IPS DF 19.7 (cell line): ENCODE data around the gene TMEM184A.
"Not testable (repeated sequence)": the region's sequence is repeated elsewhere in the genome, so short reads cannot be mapped to it uniquely, and the experiment has no call there.

ENCODE experiments used
- DNase-seq: peaks from one replicate; pipeline ENCODE4 v3.0.0-alpha.2; 2013; ENCODE audit warnings: low read depth, low spot score

TMEM184A gene

DNA sequence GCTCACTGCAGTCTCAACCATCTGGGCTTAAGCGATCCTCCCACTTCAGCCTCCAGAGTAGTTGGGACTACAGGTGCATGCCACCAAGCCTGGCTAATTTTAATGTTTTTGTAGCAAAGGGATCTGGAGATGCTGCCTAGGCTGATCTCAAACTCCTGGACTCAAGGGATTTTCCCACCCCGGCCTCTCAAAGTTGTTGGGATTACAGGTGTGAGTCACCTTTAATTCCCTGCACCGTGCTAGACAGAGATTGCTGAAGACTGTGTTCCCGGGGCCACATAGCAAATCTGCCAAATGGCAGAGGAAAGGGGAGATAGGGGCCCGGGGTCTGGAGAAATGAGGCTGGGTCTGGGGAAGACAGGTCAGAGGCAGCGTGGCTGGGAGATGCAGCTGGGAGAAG, 34.5 kb upstream of the TMEM184A start:
- DNase-seq: no peak

DNA sequence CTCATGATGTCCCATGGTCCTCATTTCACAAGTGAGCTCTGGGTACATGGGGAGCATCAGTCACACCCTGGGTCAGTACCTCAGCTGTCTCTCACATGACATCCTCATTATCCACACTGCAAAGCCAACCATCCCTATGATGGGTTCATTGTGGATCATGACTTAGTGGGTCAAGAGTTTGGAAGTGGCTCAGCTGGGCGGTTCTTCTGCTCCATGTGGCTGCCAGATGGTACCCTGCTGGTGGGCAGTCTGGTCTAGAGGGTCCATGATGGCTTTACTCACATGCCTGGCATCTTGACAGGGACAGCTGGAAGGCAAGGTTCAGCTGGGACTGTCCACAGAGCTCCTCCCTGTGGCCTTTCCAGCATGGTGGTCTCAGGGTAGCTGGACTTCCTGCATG, 33.0 kb upstream of the TMEM184A start:
- no peak for DNase-seq

DNA sequence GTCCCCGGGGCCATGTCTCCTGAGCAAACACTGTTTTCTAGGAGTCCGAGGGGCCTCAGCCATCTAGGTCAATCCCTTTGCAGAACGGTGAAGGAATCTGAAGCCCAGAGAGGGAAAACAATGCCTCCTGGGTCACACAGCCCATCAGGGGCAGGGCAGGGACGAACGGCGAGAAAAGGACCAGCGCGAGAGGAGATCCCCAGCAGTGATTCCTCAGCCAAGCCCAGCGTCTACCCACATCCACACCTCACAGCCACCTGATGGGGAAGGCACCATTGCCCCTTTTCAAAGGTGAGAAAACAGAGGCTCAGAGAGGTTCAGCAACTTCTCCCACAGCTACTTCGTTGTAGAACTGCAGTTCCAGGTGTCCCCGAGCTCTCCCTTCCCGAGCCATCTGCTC, 31.7 kb upstream of the TMEM184A start:
- no peak for DNase-seq

DNA sequence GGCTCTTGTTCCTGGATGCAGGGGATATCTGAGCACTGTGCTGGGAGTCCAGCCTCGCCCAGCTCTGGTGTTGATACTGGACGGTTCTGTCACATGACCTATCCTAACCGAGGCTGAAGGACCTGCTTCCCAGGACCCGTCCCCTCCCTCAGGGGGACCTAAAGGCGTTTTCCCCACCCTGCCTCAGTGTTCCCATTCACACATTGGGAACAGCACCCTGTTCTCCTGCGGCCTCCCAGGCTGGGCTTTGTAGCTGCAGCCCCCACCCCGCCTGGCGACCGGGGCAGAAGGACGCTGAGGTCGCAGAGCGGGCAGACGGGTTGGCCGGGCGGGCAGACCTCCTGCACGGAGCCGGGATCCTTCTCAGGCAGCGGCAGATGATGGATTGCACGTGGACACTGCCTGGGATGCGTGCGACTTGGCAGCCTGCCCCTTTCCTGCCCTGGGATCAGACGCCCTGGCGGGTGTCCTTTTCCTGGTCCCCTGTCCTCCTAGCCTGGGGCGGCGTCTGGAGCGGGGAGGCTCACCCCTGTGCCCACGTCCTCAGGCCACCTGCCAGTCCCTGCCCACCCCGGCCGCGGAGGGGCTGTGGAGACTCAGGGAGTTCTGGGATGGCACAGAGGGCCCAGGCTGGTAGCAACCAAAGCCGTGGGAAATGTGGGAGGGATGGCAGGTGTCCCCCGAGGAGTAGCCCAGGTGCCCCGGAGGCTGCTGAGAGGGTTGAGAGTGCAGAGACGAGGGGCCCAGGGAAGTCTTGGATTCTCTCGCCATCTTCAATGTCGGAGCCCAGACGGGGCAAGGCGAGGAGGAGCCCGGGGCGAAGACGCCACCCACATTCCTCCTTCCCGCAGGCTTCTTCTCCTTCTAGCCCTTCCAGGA, 31.1 kb upstream of the TMEM184A start:
- no peak for DNase-seq

DNA sequence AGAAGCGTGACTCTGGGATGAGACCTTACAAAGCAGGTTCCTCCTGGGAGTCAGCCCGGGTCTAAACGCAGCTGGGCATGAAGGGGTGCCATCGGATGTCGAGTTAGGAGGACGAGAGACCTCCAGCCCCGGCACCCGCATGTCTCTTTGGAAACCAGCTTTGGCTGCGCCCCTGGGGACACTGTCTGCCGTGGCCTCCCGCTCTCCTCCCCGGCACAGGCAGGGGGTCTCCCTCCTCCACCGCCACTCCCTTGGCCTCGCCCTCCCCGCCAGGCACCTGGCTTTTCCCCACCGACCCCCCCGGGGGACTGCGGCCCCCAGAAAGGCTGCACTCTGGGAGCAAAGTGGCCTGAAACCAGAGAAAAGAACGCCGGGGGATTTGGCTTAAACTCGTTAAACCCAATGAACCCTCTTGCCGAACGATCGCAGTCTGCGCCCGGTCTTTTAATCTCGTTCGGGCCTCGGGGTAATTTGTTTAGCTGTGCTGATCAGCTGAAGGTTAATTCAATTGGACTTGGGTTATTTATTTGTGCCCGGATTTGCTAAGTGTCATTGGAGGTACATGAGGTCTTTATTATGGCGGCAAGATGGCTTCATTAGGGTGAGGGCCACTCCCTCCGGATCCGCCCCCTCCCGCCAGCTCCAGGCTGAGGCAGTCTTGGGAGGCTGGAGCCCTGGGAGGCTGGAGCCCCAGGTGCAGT, 30.3 kb upstream of the TMEM184A start:
- DNase-seq: no peak

DNA sequence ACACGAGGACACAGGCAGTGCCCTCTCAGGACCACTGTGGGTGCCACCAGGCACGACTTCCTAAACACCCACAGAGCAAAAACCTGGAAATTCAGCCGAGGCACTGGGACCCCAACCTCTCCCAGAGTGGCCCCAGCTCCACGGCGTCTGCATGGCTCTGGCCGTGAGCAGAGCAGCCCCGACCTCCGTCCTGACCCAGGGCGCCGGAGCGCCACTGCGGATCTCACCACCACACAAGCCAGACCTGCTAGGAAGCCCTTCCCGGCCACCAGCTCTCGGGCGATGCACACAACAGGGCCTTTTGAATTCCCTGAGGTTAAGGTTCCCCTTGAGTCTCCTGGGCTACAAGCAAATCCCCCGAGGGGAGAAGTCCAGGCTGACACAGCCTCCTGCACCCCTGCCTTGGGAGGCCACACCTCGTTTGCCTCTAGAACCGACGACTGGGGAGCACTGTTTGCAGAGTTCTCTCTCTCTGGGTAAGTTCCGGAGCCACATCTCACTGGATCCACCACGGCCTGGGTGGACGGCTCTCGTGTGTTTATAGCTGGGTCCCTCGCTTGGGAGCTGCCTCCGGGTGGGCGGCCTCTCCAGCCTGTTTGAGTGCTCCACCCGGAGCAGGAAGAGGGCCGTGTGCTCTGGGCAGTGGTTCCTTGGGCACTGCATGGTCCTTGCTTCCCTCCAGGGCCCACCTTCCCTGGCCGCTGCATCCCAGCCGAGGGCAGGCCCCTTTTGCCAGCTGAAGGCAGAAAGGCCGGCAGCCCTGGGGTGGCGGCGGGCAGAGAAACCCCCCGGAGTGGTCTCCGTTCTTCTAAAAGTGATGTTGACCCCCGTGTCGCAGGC, 29.4 kb upstream of the TMEM184A start:
- no peak for DNase-seq

DNA sequence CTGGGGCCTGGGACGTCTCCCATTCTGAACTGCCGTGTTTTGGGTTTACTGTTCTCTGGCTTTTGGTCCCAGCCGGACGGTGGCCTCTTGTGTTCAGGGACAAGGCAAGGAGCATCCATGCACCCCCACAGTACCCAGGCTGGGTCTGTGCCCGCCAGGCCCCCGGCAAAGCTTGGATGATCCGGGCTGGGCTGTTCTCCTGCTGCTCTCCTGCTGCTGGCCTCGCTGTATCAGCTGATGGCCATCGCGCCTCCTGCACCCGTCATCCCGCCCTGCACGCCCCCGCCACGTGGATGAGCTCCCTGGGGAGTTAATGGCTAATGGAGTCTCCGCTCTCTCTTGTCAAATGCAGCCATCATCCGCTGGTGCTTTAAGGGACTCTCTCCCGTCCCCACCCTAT, 28.7 kb upstream of the TMEM184A start:
- no peak for DNase-seq

DNA sequence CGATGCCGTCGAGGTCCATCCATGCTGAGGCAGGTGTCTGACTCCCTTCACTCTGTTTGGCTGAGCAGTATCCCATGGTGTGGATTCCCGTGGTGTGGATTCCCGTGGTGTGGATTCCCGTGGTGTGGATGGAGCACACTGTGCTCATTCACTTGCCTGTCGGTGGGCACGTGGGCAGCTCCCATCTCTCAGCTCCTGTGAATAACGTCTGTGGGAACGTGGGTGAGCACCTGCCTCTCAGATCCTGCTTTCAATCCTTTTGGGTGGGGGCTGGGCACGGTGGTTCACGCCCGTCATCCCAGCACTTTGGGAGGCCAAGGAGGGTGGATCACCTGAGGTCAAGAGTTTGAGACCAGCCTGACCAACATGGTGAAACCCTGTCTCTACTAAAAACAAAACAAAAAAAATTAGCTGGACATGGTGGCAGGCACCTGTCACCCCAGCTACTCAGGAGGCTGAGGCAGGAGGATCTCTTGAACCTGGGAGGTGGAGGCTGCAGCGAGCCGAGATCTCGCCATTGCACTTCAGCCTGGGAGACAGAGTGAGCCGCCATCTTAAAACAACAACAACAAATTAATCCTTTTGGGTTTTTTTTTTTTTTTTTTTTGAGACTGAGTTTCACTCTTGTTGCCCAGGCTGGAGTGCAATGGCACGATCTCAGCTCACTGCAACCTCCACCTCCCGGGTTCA, 27.4 kb upstream of the TMEM184A start:
- DNase-seq: not testable (repeated sequence)

DNA sequence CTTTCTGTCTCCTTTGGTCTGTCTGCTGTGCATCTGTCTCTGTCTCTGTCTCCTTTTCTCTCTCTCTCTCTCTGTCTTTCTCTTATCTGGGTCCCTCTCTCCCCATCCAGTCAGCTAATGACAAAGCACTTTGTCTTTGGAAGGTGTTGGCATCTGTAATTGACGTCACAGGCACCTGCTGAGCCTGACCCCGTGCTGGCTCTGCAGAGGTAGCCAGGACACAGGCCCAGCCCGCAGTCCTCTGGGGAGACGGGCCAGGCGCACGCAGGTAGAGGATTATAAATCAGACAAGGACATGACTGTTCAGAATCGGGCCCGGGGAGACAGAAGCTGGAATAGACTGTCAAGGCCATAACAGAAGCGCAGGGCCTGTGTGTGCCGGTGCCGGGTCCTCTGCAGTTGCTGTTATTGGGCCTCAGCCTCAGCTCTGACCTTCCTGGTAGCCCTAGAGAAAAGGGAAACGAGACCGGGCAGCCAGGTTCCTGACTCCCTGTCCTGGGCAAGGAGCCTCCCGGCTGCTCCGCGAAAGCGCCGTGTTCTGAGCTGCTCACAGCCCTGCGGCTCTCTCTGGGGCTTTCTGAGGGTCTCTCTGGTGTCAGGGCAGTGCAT, 24.5 kb upstream of the TMEM184A start:
- DNase-seq: no peak

DNA sequence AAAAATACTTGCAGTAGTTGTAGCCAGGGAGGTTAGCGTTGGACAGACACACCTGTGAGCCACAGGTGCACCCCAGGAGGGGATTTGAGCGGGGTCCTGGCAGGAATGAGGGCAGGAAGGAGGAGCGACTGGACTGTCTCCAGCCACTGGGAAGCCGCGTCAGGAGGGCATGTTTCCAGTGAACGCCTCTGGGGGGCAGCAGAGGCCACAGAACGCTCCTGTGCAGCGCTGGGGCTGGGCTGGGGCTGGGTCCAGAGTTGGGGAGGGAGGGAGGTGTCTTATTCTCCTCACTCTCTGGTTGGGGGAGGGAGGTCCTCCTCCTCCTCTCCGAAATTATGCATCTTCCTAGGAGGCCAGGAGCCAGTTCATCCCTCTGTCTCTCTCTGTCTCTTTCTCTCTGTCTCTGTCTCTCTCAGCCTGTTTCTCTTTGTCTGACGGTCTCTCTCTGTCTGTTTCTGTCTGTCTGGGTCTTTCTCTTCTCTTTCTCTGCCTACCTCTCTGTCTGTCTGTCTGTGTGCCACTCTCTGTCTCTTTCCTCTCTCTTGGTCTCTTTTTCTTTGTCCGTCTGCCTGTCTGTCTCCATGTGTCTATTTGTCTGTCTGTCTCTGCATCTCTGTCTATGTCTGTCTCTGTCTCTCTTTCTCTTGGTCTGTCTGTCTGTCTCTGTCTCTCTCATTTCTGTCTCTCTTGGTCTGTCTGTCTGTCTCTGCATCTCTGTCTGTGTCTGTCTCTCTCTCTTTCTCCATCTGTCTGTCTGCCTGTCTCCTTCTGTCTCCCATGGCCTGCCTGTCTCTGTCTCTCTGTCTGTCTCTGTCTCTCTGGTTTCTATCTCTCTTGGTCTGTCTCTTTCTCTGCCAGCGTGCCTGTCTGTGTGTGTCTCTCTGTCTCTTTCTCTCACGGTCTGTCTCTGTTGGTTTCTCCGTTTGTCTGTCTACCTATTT, 23.7 kb upstream of the TMEM184A start:
- no peak for DNase-seq

DNA sequence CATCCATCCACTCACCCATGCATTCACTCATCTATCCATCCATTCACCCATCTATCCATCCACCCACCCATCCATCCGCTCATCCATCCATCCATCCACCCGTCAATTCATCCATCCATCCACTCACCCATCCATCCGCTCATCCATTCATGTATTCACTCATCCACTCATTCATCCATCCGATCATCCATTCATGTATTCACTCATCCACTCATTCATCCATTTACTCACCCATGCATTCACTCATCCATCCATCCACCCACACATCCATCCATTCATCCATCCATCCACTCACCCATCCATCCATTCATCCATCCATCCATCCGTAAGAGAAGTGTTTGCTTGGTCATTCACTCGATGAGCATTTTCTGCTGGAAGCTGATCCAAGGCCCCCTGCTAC, 22.5 kb upstream of the TMEM184A start:
- no peak for DNase-seq

DNA sequence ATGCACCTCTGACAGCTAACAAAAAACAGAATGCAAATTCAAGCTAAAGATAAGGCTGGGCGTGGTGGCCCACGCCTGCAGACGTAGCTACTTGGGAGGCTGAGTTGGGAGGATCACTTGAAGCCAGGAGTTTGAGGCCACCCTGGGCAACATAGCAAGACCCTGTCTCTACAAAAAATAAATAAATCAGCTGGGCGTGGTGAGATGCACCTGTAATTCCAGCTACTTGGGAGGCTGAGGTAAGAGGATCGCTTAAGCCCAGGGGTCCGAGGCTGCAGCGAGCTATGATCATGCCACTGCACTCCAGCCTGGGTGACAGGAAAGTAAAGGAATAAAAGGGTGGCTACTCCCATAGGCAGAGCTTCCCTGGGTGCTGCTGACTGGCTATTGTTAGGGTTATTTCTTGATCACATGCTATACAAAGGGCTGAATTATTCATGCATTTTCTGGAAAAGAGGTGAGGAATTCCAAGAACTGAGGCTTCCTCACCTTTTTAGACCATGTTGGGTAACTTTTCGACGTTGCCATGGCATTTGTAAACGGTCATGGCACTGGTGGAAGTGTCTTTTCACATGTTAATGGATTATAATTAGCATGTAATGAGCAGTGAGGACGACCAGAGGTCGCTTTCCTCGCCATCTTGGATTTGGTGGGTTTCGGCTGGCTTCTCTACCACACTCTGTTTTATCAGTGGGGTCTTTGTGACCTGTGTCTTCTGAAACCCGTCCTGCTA, 20.7 kb upstream of the TMEM184A start:
- DNase-seq: peak; percentile 98

DNA sequence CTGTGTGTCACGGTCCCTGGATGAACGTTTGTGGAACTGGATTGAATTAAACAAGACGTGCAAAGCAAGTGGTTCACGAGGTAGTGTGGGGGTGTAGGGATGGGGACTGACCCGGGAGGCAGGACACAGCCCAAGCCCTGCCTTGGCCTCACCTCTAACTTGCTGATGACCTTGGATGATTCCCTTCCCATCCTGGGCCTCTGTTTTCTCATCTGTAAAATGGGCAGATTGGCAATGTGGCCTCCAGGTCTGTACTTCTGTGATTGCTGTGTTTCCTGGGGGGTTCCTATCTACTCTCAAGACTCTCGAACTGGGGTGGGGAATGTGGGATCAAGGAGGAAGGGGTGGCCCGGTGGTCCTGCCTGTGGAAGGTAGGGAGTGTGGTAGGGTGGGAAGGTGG, 19.8 kb upstream of the TMEM184A start:
- no peak for DNase-seq

DNA sequence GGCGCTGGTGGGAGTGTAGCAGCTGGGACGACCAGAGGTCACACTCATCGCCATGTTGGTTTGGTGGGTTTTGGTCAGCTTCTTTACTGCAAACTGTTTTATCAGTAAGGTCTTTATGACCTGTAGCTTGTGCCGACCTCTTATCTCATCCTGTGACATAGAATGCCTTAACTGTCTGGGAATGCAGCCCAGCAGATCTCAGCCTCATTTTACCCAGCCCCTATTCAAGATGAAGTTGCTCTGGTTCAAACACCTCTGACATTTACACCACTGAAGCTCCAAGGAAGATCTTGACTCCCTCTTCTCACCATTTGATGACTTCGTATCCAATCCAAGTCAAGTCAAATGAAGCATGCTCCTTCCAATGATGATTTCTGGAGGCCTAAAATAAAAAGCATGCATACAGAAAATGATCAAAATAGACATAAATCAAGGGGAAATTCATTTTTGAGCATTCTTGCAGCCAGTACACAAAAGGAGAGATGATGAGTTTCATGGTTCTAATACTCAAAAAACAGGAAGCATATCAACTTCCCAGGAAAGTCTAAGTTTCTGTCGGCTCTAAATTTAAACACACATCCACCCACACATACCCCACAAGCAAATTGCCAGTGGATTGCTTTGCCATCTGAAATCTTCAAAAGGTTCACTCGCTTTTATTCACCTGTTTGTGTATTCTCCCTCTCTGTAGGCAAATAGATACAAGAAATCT, 16.3 kb upstream of the TMEM184A start:
- no peak for DNase-seq

DNA sequence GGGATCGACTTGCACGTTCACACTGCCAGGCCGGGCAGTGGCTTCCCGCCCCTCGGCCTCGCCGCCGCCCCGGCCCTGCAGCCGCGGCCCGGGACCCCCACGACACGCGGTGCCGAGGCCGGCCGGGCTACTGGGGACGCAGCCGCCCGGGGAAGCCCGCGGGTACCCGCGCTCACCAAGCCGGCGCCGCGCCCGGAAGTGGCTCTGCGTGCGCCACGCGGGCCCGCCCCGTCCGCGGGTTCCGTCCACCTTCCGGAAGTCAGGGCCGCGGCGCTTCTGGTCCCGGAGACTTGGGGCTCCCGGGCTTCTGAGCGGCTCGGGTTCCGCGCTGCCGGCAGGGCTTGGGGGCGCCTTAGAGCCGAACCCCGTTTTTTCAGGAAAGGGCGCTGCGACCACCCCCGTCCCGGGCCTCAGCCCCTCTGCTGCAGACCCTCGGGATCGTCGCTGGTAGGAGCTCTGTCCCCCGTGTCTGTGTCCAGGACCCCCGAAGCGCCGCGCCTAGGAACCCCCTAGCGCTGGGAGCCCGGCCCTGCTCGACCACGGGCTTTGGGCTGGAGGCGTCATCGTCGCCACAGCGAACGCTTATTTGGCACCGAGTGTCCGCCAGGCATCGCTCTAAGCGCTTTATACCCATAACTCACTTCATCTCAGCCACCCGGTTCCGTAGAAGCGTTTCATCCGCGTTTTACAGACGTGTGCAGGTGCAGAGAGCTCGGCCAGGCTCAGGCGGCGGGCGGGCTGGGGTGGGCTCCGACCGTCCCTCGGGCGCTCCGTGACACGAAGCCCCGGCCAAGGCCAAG, 14.0 kb upstream of the TMEM184A start, which contains the start of gene PSMG3:
TSS of gene PSMG3 (minus strand) at position 200 of the 800 bp plus-strand sequence. CDS start 693 bp downstream, outside the sequence.
- DNase-seq: no peak

DNA sequence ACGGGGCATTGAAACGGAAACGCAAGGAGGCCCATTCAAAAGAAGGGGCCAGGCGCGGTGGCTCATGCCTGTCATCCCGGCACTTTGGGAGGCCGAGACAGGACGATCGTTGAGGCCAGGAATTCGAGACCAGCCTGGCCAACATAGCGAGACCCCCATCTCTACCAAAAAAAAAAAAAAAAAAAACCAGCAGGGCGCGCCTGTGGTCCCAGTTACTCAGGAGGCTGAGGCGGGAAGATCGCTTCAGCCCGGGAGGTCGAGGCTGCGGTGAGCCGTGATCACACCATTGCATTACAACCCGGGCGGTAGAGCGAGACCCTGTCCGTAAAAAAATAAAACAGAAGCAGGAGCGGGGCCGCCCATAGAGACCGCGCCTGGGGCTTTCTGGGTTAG, 13.4 kb upstream of the TMEM184A start:
- DNase-seq: no peak

DNA sequence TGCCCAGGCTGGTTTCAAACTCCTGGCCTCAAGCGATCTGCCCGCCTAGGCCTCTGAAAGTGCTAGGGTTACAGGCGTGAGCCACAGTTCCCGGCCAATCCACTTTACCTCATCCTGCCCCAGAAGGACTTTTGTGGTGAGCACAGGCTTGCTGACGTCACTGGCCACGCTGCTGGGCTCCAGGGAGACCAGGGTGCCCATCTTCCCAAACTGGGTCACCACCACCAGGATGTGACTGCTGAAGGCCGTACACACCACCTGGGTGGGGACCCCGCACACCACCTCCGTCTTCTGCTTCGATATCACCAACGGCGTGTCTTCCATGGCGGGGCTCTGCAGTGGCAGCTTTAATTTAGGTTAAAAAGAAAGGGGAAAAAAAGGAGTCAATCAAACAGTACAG, 13.0 kb upstream of the TMEM184A start:
- no peak for DNase-seq
